NT2/D1 (cell line): ENCODE data around the gene DNAAF5.

Experiments used
- DNase-seq: peaks from one replicate; pipeline ENCODE4 v3.0.0-alpha.2; 2011; ENCODE audit warnings: low read depth, low spot score
- H3K27me3 ChIP-seq: 2 replicates; pipeline ENCODE4 v1.6.0; 2011; ENCODE audit warnings: mild to moderate bottlenecking; ENCODE audit not compliant: insufficient read length, insufficient read depth
- H3K36me3 ChIP-seq: 2 replicates; pipeline ENCODE4 v1.6.1; 2011; ENCODE audit warnings: mild to moderate bottlenecking, low read length, mixed read lengths; ENCODE audit not compliant: insufficient read depth, insufficient read length
- H3K4me1 ChIP-seq: 2 replicates; pipeline ENCODE4 v1.5.1; 2011; ENCODE audit not compliant: insufficient read depth, insufficient read length
- H3K4me3 ChIP-seq: 2 replicates; pipeline ENCODE4 v1.5.1; 2011; ENCODE audit warnings: low read depth; ENCODE audit not compliant: insufficient read length
- H3K9ac ChIP-seq: 2 replicates; pipeline ENCODE4 v1.6.0; 2011; ENCODE audit warnings: low read depth; ENCODE audit not compliant: insufficient read length
- H3K9me3 ChIP-seq: 2 replicates; pipeline ENCODE4 v1.5.1; 2011; ENCODE audit warnings: mild to moderate bottlenecking, low read length; ENCODE audit not compliant: insufficient read depth
- SUZ12 ChIP-seq: IDR thresholded peaks from 2 replicates; pipeline ENCODE4 v1.6.1; 2011; ENCODE audit not compliant: insufficient read length, insufficient read depth; ENCODE audit errors: extremely low read depth
- YY1 ChIP-seq: IDR thresholded peaks from 2 replicates; pipeline ENCODE4 v1.6.1; 2011; ENCODE audit not compliant: insufficient read length, insufficient read depth
- ZNF274 ChIP-seq: IDR thresholded peaks from 2 replicates; pipeline ENCODE4 v1.6.1; 2011; ENCODE audit warnings: mild to moderate bottlenecking, low read depth, low read length

Gene DNAAF5

GRCh38 chr7:772861-773621, 46.5 kb downstream of the DNAAF5 start:
- DNase-seq = no peak
- H3K9me3 ChIP-seq = no peaks in the 10 kb centered on the region
- peaks cover 93% of the 10 kb centered on the region for H3K36me3 ChIP-seq
- no peak overlapping the region for H3K4me3 ChIP-seq
- TF ChIP-seq YY1 = no peak
- no peak for TF ChIP-seq SUZ12
- peaks cover 4% of the 10 kb centered on the region for H3K4me1 ChIP-seq
- no peak overlapping the region for H3K9ac ChIP-seq
- no peaks in the 10 kb centered on the region for H3K27me3 ChIP-seq

- H3K9me3 ChIP-seq = no peaks in the 10 kb centered on the region
- H3K4me1 ChIP-seq = peaks cover 4% of the 10 kb centered on the region
- no peak overlapping the region for H3K9ac ChIP-seq
- no peak overlapping the region for H3K4me3 ChIP-seq
- H3K27me3 ChIP-seq = no peaks in the 10 kb centered on the region
- peaks cover 93% of the 10 kb centered on the region for H3K36me3 ChIP-seq
- DNase-seq = no peak
- TF ChIP-seq SUZ12 (no peak), YY1 (no peak), ZNF274 (no peak)
Observed at GRCh38 chr7:773622-773915, 47.1 kb downstream of the DNAAF5 start.

- DNase-seq = peak; percentile 55
- Histone ChIP-seq H3K4me3 (no peak overlapping the region), H3K9me3 (no peaks in the 10 kb centered on the region), H3K9ac (no peak overlapping the region), H3K4me1 (no peaks in the 10 kb centered on the region), H3K36me3 (peaks cover 93% of the 10 kb centered on the region), H3K27me3 (no peaks in the 10 kb centered on the region)
- TF ChIP-seq YY1 (no peak), ZNF274 (no peak)
Observed at GRCh38 chr7:774161-775109, 47.9 kb downstream of the DNAAF5 start.

- H3K9me3 ChIP-seq = no peaks in the 10 kb centered on the region
- no peak for DNase-seq
- no peak for TF ChIP-seq ZNF274
- TF ChIP-seq SUZ12 = no peak
- no peak for TF ChIP-seq YY1
- H3K36me3 ChIP-seq = peaks cover 98% of the 10 kb centered on the region
- no peaks in the 10 kb centered on the region for H3K4me1 ChIP-seq
- no peak overlapping the region for H3K9ac ChIP-seq
- H3K4me3 ChIP-seq = no peak overlapping the region
- H3K27me3 ChIP-seq = no peaks in the 10 kb centered on the region
Observed at GRCh38 chr7:776381-776780, 49.9 kb downstream of the DNAAF5 start.

- H3K27me3 ChIP-seq = no peaks in the 10 kb centered on the region
- H3K4me1 ChIP-seq = no peaks in the 10 kb centered on the region
- no peak overlapping the region for H3K9ac ChIP-seq
- TF ChIP-seq YY1 (no peak), ZNF274 (no peak), SUZ12 (no peak)
- DNase-seq = no peak
- H3K4me3 ChIP-seq = no peak overlapping the region
- peaks cover 99% of the 10 kb centered on the region for H3K36me3 ChIP-seq
- no peaks in the 10 kb centered on the region for H3K9me3 ChIP-seq
Observed at GRCh38 chr7:776992-777727, 50.7 kb downstream of the DNAAF5 start.

- H3K9ac ChIP-seq = no peak overlapping the region
- TF ChIP-seq SUZ12 (no peak), YY1 (no peak), ZNF274 (no peak)
- no peak for DNase-seq
- H3K4me3 ChIP-seq = no peak overlapping the region
- H3K27me3 ChIP-seq = no peaks in the 10 kb centered on the region
- no peaks in the 10 kb centered on the region for H3K4me1 ChIP-seq
- H3K36me3 ChIP-seq = peaks cover 99% of the 10 kb centered on the region
- no peaks in the 10 kb centered on the region for H3K9me3 ChIP-seq
Observed at GRCh38 chr7:777728-778078, 51.2 kb downstream of the DNAAF5 start.
